Activated naive CD8-positive, alpha-beta T cell treated with anti-CD3 and anti-CD28 coated beads for 36 hours (primary cell): Measurements from ENCODE around the gene CDK19. TPM values are rescaled to one million over a fixed set of nuclear protein-coding genes. Genes with fewer than 3 reads are reported as not detected.
"Not testable (repeated sequence)": the region's sequence is repeated elsewhere in the genome, so short reads cannot be mapped to it uniquely, and the experiment has no call there.

Experiments
- DNase-seq: peaks from one replicate; pipeline ENCODE4 v3.0.0; 2021
- H3K27ac Mint-ChIP-seq: one replicate; pipeline ENCODE4 v1.8.0; 2022; ENCODE audit warnings: mild to moderate bottlenecking, moderate library complexity, mixed read lengths
- H3K27me3 Mint-ChIP-seq: one replicate; pipeline ENCODE4 v1.8.0; 2022; ENCODE audit warnings: mild to moderate bottlenecking, mixed read lengths
- H3K36me3 Mint-ChIP-seq: one replicate; pipeline ENCODE4 v1.8.0; 2021; ENCODE audit warnings: mild to moderate bottlenecking, mixed read lengths
- H3K4me1 Mint-ChIP-seq: one replicate; pipeline ENCODE4 v1.8.0; 2021; ENCODE audit warnings: mixed read lengths
- H3K4me3 Mint-ChIP-seq: one replicate; pipeline ENCODE4 v1.8.0; 2022; ENCODE audit warnings: mild to moderate bottlenecking, moderate library complexity, mixed read lengths
- H3K9me3 Mint-ChIP-seq: one replicate; pipeline ENCODE4 v1.8.0; 2022; ENCODE audit warnings: mixed read lengths
- total RNA-seq, 2 experiments: library from RNA; stranded (reverse); gene quantifications; one replicate each; pipeline ENCODE4 v1.2.3, GENCODE V29; 2021

The CDK19 gene
- total RNA-seq, 2 experiments from 2014 or later: 8.8 to 9.2 TPM

- not testable (repeated sequence) for H3K27ac Mint-ChIP-seq, H3K9me3 Mint-ChIP-seq, H3K36me3 Mint-ChIP-seq, H3K27me3 Mint-ChIP-seq, H3K4me1 Mint-ChIP-seq, H3K4me3 Mint-ChIP-seq, DNase-seq
Observed at GRCh38 chr6:110600640-110601039, 214.6 kb downstream of the CDK19 start.

GRCh38 chr6:110597761-110598160 is 217.5 kb downstream of the CDK19 start:
- Mint-ChIP-seq H3K27me3 (no peaks in the 10 kb centered on the region), H3K27ac (no peak overlapping the region), H3K36me3 (no peaks in the 10 kb centered on the region), H3K9me3 (peaks cover 3% of the 10 kb centered on the region), H3K4me1 (no peaks in the 10 kb centered on the region), H3K4me3 (no peak overlapping the region)
- DNase-seq: no peak

GRCh38 chr6:110596354-110596753 is 218.9 kb downstream of the CDK19 start:
- Mint-ChIP-seq H3K9me3 (peaks cover 3% of the 10 kb centered on the region), H3K4me3 (no peak overlapping the region), H3K4me1 (no peaks in the 10 kb centered on the region), H3K27ac (no peak overlapping the region), H3K27me3 (no peaks in the 10 kb centered on the region), H3K36me3 (no peaks in the 10 kb centered on the region)
- DNase-seq: no peak

- H3K4me1 Mint-ChIP-seq: no peaks in the 10 kb centered on the region
- DNase-seq: no peak
- H3K27ac Mint-ChIP-seq: no peak overlapping the region
- no peaks in the 10 kb centered on the region for H3K36me3 Mint-ChIP-seq
- no peaks in the 10 kb centered on the region for H3K27me3 Mint-ChIP-seq
- peaks cover 3% of the 10 kb centered on the region for H3K9me3 Mint-ChIP-seq
- H3K4me3 Mint-ChIP-seq: no peak overlapping the region
Observed at GRCh38 chr6:110595112-110595511, 220.2 kb downstream of the CDK19 start.

GRCh38 chr6:110593637-110594036 is 221.6 kb downstream of the CDK19 start:
- no peak for DNase-seq
- H3K27ac Mint-ChIP-seq: no peak overlapping the region
- no peaks in the 10 kb centered on the region for H3K4me1 Mint-ChIP-seq
- peaks cover 3% of the 10 kb centered on the region for H3K9me3 Mint-ChIP-seq
- no peak overlapping the region for H3K4me3 Mint-ChIP-seq
- no peaks in the 10 kb centered on the region for H3K36me3 Mint-ChIP-seq
- no peaks in the 10 kb centered on the region for H3K27me3 Mint-ChIP-seq

GRCh38 chr6:110592765-110593164 is 222.5 kb downstream of the CDK19 start:
- H3K4me1 Mint-ChIP-seq: no peaks in the 10 kb centered on the region

GRCh38 chr6:110590821-110591351 is 224.4 kb downstream of the CDK19 start:
- no peak for DNase-seq

More at GRCh38 chr6:110592765-110593164, 222.5 kb downstream of the CDK19 start:
- Mint-ChIP-seq H3K9me3 (peaks cover 3% of the 10 kb centered on the region), H3K27me3 (no peaks in the 10 kb centered on the region), H3K4me3 (no peak overlapping the region), H3K36me3 (no peaks in the 10 kb centered on the region), H3K27ac (no peak overlapping the region)
- no peak for DNase-seq

GRCh38 chr6:110589865-110590513 is 225.3 kb downstream of the CDK19 start:
- Mint-ChIP-seq H3K27ac (no peak overlapping the region), H3K27me3 (no peaks in the 10 kb centered on the region), H3K4me1 (no peaks in the 10 kb centered on the region), H3K4me3 (no peak overlapping the region), H3K9me3 (peaks cover 3% of the 10 kb centered on the region), H3K36me3 (no peaks in the 10 kb centered on the region)
- DNase-seq: no peak

More at GRCh38 chr6:110590821-110591351, 224.4 kb downstream of the CDK19 start:
- Mint-ChIP-seq H3K4me3 (no peak overlapping the region), H3K27me3 (no peaks in the 10 kb centered on the region), H3K36me3 (no peaks in the 10 kb centered on the region), H3K4me1 (no peaks in the 10 kb centered on the region), H3K9me3 (peaks cover 3% of the 10 kb centered on the region), H3K27ac (no peak overlapping the region)

GRCh38 chr6:110587328-110587727 is 227.9 kb downstream of the CDK19 start:
- H3K4me1 Mint-ChIP-seq: no peaks in the 10 kb centered on the region
- DNase-seq: no peak
- H3K27me3 Mint-ChIP-seq: no peaks in the 10 kb centered on the region
- H3K36me3 Mint-ChIP-seq: no peaks in the 10 kb centered on the region
- no peaks in the 10 kb centered on the region for H3K9me3 Mint-ChIP-seq
- H3K27ac Mint-ChIP-seq: no peak overlapping the region
- H3K4me3 Mint-ChIP-seq: no peak overlapping the region

- H3K4me1 Mint-ChIP-seq: no peaks in the 10 kb centered on the region
- peaks cover 5% of the 10 kb centered on the region for H3K36me3 Mint-ChIP-seq
- no peak overlapping the region for H3K27ac Mint-ChIP-seq
- no peak overlapping the region for H3K4me3 Mint-ChIP-seq
- no peak for DNase-seq
- H3K9me3 Mint-ChIP-seq: peaks cover 12% of the 10 kb centered on the region
- H3K27me3 Mint-ChIP-seq: peaks cover 6% of the 10 kb centered on the region
Observed at GRCh38 chr6:110581679-110582078, 233.6 kb downstream of the CDK19 start.

GRCh38 chr6:110577596-110578167 is 237.6 kb downstream of the CDK19 start:
- not testable (repeated sequence) for H3K36me3 Mint-ChIP-seq, DNase-seq, H3K4me1 Mint-ChIP-seq, H3K27ac Mint-ChIP-seq, H3K27me3 Mint-ChIP-seq, H3K4me3 Mint-ChIP-seq
- H3K9me3 Mint-ChIP-seq: peaks cover 12% of the 10 kb centered on the region

GRCh38 chr6:110575925-110576463 is 239.3 kb downstream of the CDK19 start:
- Mint-ChIP-seq H3K27ac (no peak overlapping the region), H3K9me3 (peaks cover 12% of the 10 kb centered on the region), H3K27me3 (peaks cover 9% of the 10 kb centered on the region), H3K36me3 (peaks cover 5% of the 10 kb centered on the region), H3K4me1 (no peaks in the 10 kb centered on the region), H3K4me3 (no peak overlapping the region)
- no peak for DNase-seq

GRCh38 chr6:110574817-110575216 is 240.5 kb downstream of the CDK19 start:
- Mint-ChIP-seq H3K36me3 (peaks cover 5% of the 10 kb centered on the region), H3K4me1 (no peaks in the 10 kb centered on the region), H3K27me3 (peaks cover 9% of the 10 kb centered on the region), H3K4me3 (no peak overlapping the region), H3K9me3 (peaks cover 9% of the 10 kb centered on the region), H3K27ac (no peak overlapping the region)
- no peak for DNase-seq

GRCh38 chr6:110573537-110573936 is 241.7 kb downstream of the CDK19 start:
- Mint-ChIP-seq H3K36me3 (no peaks in the 10 kb centered on the region), H3K27ac (no peak overlapping the region), H3K4me3 (no peak overlapping the region), H3K27me3 (peaks cover 3% of the 10 kb centered on the region), H3K4me1 (no peaks in the 10 kb centered on the region), H3K9me3 (peaks cover 1% of the 10 kb centered on the region)
- no peak for DNase-seq

- Mint-ChIP-seq H3K4me1 (no peaks in the 10 kb centered on the region), H3K27ac (no peak overlapping the region)
Observed at GRCh38 chr6:110573136-110573535, 242.1 kb downstream of the CDK19 start.

More at GRCh38 chr6:110573136-110573535, 242.1 kb downstream of the CDK19 start:
- H3K9me3 Mint-ChIP-seq: no peaks in the 10 kb centered on the region
- H3K27me3 Mint-ChIP-seq: peaks cover 3% of the 10 kb centered on the region
- no peak for DNase-seq
- no peak overlapping the region for H3K4me3 Mint-ChIP-seq
- no peaks in the 10 kb centered on the region for H3K36me3 Mint-ChIP-seq
